Measurements from ENCODE around the gene BMPR1A. TPM values are rescaled to one million over a fixed set of nuclear protein-coding genes. Genes with fewer than 3 reads are reported as not detected.
"Not testable (repeated sequence)": the region's sequence is repeated elsewhere in the genome, so short reads cannot be mapped to it uniquely, and the experiment has no call there.

The BMPR1A gene
- total RNA-seq, 2 donors from 2014 or later, result 46.2 to 56.8 TPM

- no peak for ATAC-seq
- no peak for DNase-seq
- intact Hi-C loops (cut with DNase I), result no loop called here
Observed at GRCh38 chr10:86726677-86726999, 29.8 kb upstream of the BMPR1A start.

GRCh38 chr10:86727470-86727869, 28.9 kb upstream of the BMPR1A start:
- no peak for ATAC-seq
- DNase-seq, result no peak
- intact Hi-C loops (cut with DNase I), result no loop called here

- intact Hi-C loops (cut with DNase I), result no loop called here
- DNase-seq (no peak), ATAC-seq (peak in 1 of 2 donors; percentile 10)
Observed at GRCh38 chr10:86728056-86728455, 28.4 kb upstream of the BMPR1A start.

- intact Hi-C loops (cut with DNase I), result no loop called here
- DNase-seq (no peak), ATAC-seq (no peak)
Observed at GRCh38 chr10:86729677-86730076, 26.7 kb upstream of the BMPR1A start.

- DNase-seq (peak; percentile 69), ATAC-seq (peak; percentile 21 to 34)
- intact Hi-C loops (cut with DNase I), result no loop called here
Observed at GRCh38 chr10:86730227-86730626, 26.2 kb upstream of the BMPR1A start.

- ATAC-seq (peak; percentile 3 to 13), DNase-seq (no peak)
- intact Hi-C loops (cut with DNase I), result no loop called here
Observed at GRCh38 chr10:86732771-86733170, 23.6 kb upstream of the BMPR1A start.

- DNase-seq (no peak), ATAC-seq (peak; percentile 67 to 78)
- intact Hi-C loops (cut with DNase I), result no loop called here
Observed at GRCh38 chr10:86733260-86733671, 23.2 kb upstream of the BMPR1A start.

GRCh38 chr10:86734207-86734988, 22.0 kb upstream of the BMPR1A start:
- intact Hi-C loops (cut with DNase I), result no loop called here

GRCh38 chr10:86735278-86735677, 21.1 kb upstream of the BMPR1A start:
- ATAC-seq; DNase-seq; intact Hi-C loops (cut with DNase I): not testable (repeated sequence)

More at GRCh38 chr10:86734207-86734988, 22.0 kb upstream of the BMPR1A start:
- ATAC-seq (no peak), DNase-seq (no peak)

- no peak for DNase-seq
- intact Hi-C loops (cut with DNase I), result no loop called here
Observed at GRCh38 chr10:86742230-86742629, 14.2 kb upstream of the BMPR1A start.

GRCh38 chr10:86744067-86744725, 12.2 kb upstream of the BMPR1A start:
- ATAC-seq (peak; percentile 12 to 16), DNase-seq (no peak)
- intact Hi-C loops (cut with DNase I), result no loop called here

More at GRCh38 chr10:86742230-86742629, 14.2 kb upstream of the BMPR1A start:
- ATAC-seq, result peak; percentile 31 to 53

- ATAC-seq (no peak), DNase-seq (no peak)
- intact Hi-C loops (cut with DNase I), result no loop called here
Observed at GRCh38 chr10:86747796-86748581, 8.4 kb upstream of the BMPR1A start.

GRCh38 chr10:86749854-86750253, 6.6 kb upstream of the BMPR1A start:
- ATAC-seq, result no peak
- intact Hi-C loops (cut with DNase I), result no loop called here
- DNase-seq, result no peak

- no peak for DNase-seq
- ATAC-seq, result no peak
- intact Hi-C loops (cut with DNase I), result no loop called here
Observed at GRCh38 chr10:86751477-86751876, 4.9 kb upstream of the BMPR1A start.

- DNase-seq (no peak), ATAC-seq (no peak)
- intact Hi-C loops (cut with DNase I), result no loop called here
Observed at GRCh38 chr10:86752311-86752710, 4.1 kb upstream of the BMPR1A start.

GRCh38 chr10:86753051-86753450, 3.4 kb upstream of the BMPR1A start:
- intact Hi-C loops (cut with DNase I), result no loop called here
- no peak for DNase-seq

GRCh38 chr10:86753638-86754434, 2.6 kb upstream of the BMPR1A start:
- intact Hi-C loops (cut with DNase I), result no loop called here
- ATAC-seq (no peak), DNase-seq (no peak)

More at GRCh38 chr10:86753051-86753450, 3.4 kb upstream of the BMPR1A start:
- no peak for ATAC-seq

GRCh38 chr10:86755454-86755739, 1.0 kb upstream of the BMPR1A start:
- intact Hi-C loops (cut with DNase I), result loop anchor here in 1 of 2 donors (5.0 kb wide), 1 partner anchor 137 kb away; no protein-coding TSS in a partner anchor
- DNase-seq (no peak), ATAC-seq (no peak)
